HG03060 (cell line): ENCODE results near the gene OR10Z1.

ENCODE experiments used
- ATAC-seq: cut with Tn5 transposase; IDR thresholded peaks from one replicate; pipeline ENCODE4 v1.9.1; 2021; ENCODE audit warnings: low read depth, moderate number of reproducible peaks; ENCODE audit not compliant: unreplicated experiment

OR10Z1 gene

GRCh38 chr1:158604968-158605367, at the start of gene OR10Z1:
OR10Z1 (plus strand) TSS chr1:158605268; CDS start chr1:158606439, 1,171 bp downstream.
- ATAC-seq = no peak

- ATAC-seq = no peak
Observed at GRCh38 chr1:158559696-158560095, 45.4 kb upstream of the OR10Z1 start.

- no peak for ATAC-seq
Observed at GRCh38 chr1:158563853-158564252, 41.2 kb upstream of the OR10Z1 start.

GRCh38 chr1:158564608-158565007, 40.5 kb upstream of the OR10Z1 start:
- ATAC-seq = no peak

- ATAC-seq = no peak
Observed at GRCh38 chr1:158570480-158570879, 34.6 kb upstream of the OR10Z1 start, which contains the start of gene OR6P1. OR6P1 (minus strand) TSS chr1:158570580; CDS start chr1:158563604, 6,976 bp downstream.

- no peak for ATAC-seq
Observed at GRCh38 chr1:158572226-158572625, 32.8 kb upstream of the OR10Z1 start.

- ATAC-seq = no peak
Observed at GRCh38 chr1:158577561-158577960, 27.5 kb upstream of the OR10Z1 start.

GRCh38 chr1:158579733-158580132, 25.3 kb upstream of the OR10Z1 start, which contains the start of gene OR10X1:
OR10X1 (minus strand) TSS chr1:158579899; CDS start chr1:158579899, 0 bp downstream.
- no peak for ATAC-seq

GRCh38 chr1:158583962-158584361, 21.1 kb upstream of the OR10Z1 start:
- ATAC-seq = no peak

- ATAC-seq = no peak
Observed at GRCh38 chr1:158586942-158587341, 18.1 kb upstream of the OR10Z1 start.

- no peak for ATAC-seq
Observed at GRCh38 chr1:158600735-158601134, 4.3 kb upstream of the OR10Z1 start.

- ATAC-seq = no peak
Observed at GRCh38 chr1:158607296-158607695, 2.2 kb downstream of the OR10Z1 start.

GRCh38 chr1:158611916-158612315, 6.8 kb downstream of the OR10Z1 start:
- ATAC-seq = no peak

- ATAC-seq = no peak
Observed at GRCh38 chr1:158613764-158614163, 8.7 kb downstream of the OR10Z1 start.

GRCh38 chr1:158638146-158638545, 33.1 kb downstream of the OR10Z1 start:
- ATAC-seq = no peak

- ATAC-seq = no peak
Observed at GRCh38 chr1:158638904-158639303, 33.8 kb downstream of the OR10Z1 start.

- ATAC-seq = no peak
Observed at GRCh38 chr1:158644449-158644848, 39.4 kb downstream of the OR10Z1 start.

- ATAC-seq = no peak
Observed at GRCh38 chr1:158646465-158646864, 41.4 kb downstream of the OR10Z1 start.

- no peak for ATAC-seq
Observed at GRCh38 chr1:158649052-158649451, 44.0 kb downstream of the OR10Z1 start.

- no peak for ATAC-seq
Observed at GRCh38 chr1:158652721-158653334, 47.8 kb downstream of the OR10Z1 start.

GRCh38 chr1:158654086-158654485, 49.0 kb downstream of the OR10Z1 start:
- ATAC-seq = no peak

GRCh38 chr1:158654571-158654970, 49.5 kb downstream of the OR10Z1 start:
- ATAC-seq = no peak
